Fibroblast of gingiva (primary cell): ENCODE measurements around the gene RNF150.

Source experiments
- DNase-seq: peaks from one replicate; pipeline ENCODE4 v3.0.0-alpha.2; 2011; ENCODE audit warnings: low read depth

RNF150 gene

GRCh38 chr4:140976768-140977167 lies 156.5 kb downstream of the RNF150 start:
- DNase-seq: no peak

- DNase-seq: no peak
Measured at GRCh38 chr4:140971077-140971792, 162.0 kb downstream of the RNF150 start.

DNA sequence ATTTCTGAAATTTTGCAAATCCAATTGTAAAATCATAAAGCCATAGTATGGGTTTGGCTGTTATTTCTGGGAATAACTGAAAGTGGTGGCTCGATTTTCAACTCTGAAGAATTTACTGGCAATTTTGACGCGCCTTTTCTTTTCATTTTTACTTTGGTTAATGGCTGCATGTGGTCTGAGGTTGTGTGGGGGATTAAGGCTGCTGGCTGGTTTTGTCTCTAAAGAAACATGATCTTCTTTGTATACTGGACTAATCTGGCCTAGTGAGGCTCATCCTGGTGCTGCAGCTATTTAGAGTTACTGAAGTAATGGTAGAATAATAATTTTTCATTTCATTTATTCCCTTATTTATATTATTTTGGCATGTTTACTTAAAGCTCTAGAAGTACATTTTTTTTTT lies 164.0 kb downstream of the RNF150 start:
- no peak for DNase-seq

GRCh38 chr4:140968371-140968770 lies 164.9 kb downstream of the RNF150 start:
- DNase-seq: peak; percentile 69

GRCh38 chr4:140963883-140964282 lies 169.4 kb downstream of the RNF150 start:
- no peak for DNase-seq

DNA sequence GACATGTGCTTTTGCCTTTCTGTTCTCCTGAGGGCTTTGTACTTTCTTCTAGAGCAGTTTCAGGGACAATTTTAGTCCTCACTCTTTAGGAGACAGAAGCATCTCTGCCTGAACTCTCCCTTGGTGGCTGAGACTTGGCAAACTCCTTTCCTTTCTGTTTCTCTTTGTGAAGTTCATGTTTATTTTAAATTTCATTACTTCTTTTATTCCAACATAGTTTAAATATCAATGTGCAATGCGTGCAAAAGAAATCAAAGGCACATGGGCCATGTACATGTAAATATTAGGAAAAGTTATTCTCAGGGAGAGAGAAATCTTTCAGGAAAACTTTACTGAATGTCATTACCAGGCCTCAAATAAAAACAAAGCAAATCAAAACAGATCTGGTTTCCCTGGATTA lies 177.6 kb downstream of the RNF150 start:
- DNase-seq: peak; percentile 67

- DNase-seq: peak; percentile 44
Measured at GRCh38 chr4:140952717-140953116, 180.6 kb downstream of the RNF150 start.

- peak; percentile 11 for DNase-seq
Measured at GRCh38 chr4:140947506-140947905, 185.8 kb downstream of the RNF150 start.

GRCh38 chr4:140945106-140945505 lies 188.2 kb downstream of the RNF150 start:
- no peak for DNase-seq

GRCh38 chr4:140944572-140944971 lies 188.7 kb downstream of the RNF150 start:
- DNase-seq: peak; percentile 54

GRCh38 chr4:140944199-140944515 lies 189.1 kb downstream of the RNF150 start:
- peak; percentile 29 for DNase-seq

GRCh38 chr4:140943486-140944198 lies 189.6 kb downstream of the RNF150 start:
- peak; percentile 68 for DNase-seq

DNA sequence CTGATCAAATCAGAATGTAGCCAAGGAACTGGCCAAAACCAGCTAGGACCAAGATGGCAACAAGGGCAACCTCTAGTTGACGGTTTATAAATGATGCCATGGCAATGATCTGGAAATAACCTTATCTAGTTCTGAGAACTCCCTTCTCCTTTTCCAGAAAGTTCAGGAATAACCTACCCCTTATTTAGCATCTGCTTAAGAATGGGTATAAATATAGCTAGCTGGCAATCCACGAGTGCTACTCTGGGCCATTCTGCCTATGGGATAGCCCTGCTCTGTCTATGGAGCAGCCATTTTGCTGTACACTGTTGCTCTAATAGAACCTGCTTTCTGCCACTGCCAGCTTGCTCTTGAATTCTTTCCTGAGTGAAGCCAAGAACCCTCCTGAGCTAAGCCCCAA lies 192.7 kb downstream of the RNF150 start:
- no peak for DNase-seq

- peak; percentile 89 for DNase-seq
Measured at GRCh38 chr4:140937866-140938265, 195.4 kb downstream of the RNF150 start.

DNA sequence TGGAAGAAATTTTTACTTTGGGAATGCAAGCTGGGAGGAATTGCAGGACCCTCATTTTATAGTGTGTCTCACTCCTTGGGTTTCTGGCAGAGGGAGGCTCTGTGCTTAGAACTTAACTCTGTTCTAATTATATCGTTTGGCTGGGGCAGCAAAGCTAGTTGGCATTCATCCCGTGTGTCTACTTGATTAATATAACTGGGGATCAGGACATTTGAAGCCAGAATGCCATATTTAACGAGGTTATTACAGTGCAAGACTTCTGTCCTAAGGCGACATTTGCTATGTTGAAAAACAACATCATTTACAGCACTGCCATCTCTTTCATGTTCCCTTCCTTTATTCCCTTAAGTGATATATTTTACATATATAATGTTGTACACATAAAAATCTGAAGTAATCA lies 198.0 kb downstream of the RNF150 start:
- peak; percentile 30 for DNase-seq

- no peak for DNase-seq
Measured at GRCh38 chr4:140932501-140933045, 200.7 kb downstream of the RNF150 start.

DNA sequence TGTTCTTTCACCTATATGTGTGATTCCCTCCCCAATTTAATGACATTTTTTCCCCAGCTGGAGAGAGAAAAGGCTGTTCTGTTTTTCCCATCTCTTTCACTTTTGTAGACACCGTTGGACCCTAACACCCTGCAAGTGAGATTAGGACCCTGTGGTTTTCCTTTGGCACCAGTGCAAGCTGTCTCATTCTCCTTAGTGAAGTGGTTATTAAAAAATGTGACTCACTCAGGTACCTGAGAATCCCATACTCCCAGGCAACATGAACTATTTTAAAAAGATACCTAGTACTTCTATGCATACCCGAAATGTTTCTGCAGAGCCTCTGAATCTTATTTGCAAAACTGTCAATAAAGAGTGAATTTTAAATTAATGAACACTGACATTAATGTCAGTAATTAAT lies 201.4 kb downstream of the RNF150 start:
- no peak for DNase-seq

- DNase-seq: no peak
Measured at GRCh38 chr4:140930557-140930956, 202.7 kb downstream of the RNF150 start.

DNA sequence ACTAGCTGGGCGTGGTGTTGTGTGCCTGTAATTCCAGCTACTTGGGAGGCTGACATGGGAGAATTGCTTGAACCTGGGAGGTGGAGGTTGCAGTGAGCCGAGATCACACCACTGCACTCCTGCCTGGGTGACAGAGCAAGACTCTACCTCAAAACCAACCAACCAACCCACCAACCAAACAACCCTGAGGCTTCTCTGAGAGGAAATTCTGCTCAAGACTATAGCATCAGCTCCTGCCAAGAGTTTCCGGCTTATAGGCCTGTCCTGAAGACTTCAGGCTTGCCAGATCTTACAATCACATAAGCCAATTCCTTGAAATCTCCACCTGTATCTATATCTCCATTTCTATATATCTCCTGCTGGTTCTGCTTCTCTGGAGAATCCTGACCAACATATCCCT lies 203.3 kb downstream of the RNF150 start:
- no peak for DNase-seq

DNA sequence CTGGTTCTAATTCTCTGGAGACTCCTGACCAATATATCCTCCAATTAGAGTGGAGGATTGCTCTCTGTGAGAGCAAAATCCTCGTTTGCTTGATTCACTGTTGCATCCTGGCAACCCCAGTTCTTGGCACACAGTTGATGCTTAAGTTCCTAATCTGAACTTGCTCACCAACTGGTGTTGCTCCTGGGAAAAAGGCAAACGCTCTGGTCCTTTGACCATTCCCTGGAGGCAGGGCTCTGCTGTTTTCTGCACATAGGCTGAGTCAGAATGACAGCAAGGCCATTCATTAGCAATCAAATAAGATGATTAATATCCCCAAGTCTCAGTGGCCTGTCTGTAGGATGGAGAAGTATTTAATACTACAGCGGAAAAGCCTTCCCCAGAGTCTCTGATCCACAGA lies 204.4 kb downstream of the RNF150 start:
- DNase-seq: peak; percentile 30

GRCh38 chr4:140926672-140927071 lies 206.6 kb downstream of the RNF150 start:
- DNase-seq: peak; percentile 56

- DNase-seq: no peak
Measured at GRCh38 chr4:140925417-140925816, 207.9 kb downstream of the RNF150 start.

- no peak for DNase-seq
Measured at GRCh38 chr4:140924761-140925392, 208.4 kb downstream of the RNF150 start.
